GM12873 (cell line): ENCODE data around the gene PLXNA4.

Experiments used
- TF ChIP-seq, protein P1 (sequence below): IDR thresholded peaks from 2 replicates; pipeline ENCODE4 v1.5.1; 2012; ENCODE audit warnings: low read depth, mild to moderate bottlenecking, moderate library complexity, low read length, control low read depth; ENCODE audit not compliant: insufficient read depth; ENCODE audit errors: missing control alignments

Gene PLXNA4

DNA sequence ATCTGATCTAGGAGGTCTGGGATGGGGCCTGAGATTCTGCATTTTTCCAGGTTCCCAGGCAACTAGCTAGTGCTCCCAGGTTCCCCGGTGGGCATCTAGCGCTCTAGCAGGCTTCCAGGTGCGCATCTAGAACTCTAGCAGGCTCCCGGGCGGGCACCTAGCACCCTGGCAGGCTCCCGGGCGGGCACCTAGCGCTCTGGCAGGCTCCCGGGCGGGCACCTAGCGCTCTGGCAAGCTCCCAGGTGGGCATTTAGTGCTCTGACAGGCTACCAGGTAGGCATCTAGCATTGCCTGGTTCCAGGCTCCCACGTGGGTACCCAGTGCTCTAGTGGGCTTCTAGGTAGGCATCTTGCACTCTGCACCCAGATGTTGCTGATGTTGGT lies 414.7 kb downstream of the PLXNA4 start:
- TF ChIP-seq, protein P1, sequence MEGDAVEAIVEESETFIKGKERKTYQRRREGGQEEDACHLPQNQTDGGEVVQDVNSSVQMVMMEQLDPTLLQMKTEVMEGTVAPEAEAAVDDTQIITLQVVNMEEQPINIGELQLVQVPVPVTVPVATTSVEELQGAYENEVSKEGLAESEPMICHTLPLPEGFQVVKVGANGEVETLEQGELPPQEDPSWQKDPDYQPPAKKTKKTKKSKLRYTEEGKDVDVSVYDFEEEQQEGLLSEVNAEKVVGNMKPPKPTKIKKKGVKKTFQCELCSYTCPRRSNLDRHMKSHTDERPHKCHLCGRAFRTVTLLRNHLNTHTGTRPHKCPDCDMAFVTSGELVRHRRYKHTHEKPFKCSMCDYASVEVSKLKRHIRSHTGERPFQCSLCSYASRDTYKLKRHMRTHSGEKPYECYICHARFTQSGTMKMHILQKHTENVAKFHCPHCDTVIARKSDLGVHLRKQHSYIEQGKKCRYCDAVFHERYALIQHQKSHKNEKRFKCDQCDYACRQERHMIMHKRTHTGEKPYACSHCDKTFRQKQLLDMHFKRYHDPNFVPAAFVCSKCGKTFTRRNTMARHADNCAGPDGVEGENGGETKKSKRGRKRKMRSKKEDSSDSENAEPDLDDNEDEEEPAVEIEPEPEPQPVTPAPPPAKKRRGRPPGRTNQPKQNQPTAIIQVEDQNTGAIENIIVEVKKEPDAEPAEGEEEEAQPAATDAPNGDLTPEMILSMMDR: no peak

DNA sequence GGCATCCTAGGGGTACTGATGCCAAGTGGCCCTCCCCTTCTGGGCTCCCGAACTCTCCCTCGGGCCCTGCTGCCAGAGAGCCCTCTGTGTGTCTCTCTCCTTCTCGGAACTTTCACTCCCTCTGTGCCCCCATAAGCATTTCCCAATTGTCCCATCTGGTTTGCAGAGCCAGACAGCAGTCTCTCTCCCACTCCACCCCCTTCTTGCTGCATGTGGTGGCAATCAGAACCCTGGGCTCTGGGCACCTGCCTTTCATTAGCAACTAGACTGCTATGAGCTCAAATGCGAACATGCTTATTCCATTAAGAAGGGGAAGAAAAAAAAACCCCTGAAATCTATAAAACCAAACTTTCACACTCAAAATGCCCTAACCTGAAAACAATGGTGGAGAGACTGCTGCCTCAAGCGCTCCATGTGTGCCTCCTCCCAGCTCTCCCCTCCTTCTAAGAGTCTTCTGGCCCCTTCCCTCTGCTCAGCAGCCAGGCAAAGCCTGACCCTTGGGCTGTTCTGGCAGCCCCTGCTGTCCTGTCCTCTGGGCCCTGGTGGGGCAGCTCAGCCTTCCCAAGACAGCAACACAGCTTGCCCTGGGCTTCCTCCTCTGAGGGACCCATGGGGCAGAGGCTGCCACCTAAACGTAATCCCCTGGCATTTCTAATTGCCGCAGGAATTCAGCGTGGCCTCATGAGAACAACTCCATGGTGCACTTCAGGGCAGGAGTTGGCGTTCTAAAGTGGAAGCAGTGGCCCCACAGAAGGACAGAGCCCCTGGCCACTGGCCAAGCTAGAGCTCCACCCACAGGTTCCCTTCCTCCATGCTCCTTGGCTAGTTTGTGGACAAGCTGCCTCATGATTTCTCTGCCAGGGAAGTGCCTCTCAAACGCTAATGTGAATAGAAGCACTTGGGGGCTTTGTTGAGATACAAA lies 415.4 kb downstream of the PLXNA4 start:
- TF ChIP-seq, protein P1: no peak

DNA sequence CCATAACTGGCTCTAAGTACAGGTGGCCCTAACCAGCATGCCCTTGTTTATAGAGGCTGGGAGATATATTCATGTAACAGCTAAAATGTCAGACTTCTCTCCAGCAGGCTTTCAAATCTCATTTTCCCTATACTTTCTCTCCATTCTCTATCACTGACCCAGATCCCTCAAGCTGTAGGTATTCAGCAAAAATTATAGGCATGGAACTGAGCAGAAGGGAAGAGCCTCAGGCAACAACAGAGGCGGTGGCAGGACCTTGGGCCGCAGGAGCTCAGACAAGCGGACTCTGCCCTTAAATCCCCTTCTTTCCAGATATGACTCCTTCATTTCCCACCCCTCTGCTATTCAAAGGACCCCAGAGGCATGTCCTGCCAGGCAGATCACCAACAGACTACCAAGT lies 417.4 kb downstream of the PLXNA4 start:
- TF ChIP-seq, protein P1: no peak

DNA sequence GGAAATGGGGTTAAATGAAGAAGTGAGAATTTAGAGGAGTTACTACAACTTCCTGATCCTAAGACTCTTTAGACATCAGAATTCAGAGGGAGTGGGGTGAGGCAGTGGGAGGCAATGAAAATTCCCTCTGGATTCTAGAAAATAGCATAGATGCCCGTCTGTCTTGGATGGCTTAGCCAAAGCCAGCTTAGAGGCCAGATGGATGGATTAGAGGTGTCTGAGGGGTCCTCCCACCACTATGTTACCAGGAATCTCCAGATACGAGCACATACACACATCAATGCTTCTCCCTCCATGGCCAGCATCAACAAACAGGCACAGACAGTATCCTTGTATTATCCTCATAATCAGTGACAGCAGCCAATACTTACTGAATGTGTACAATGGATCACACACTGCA lies 418.1 kb downstream of the PLXNA4 start:
- TF ChIP-seq, protein P1: no peak

DNA sequence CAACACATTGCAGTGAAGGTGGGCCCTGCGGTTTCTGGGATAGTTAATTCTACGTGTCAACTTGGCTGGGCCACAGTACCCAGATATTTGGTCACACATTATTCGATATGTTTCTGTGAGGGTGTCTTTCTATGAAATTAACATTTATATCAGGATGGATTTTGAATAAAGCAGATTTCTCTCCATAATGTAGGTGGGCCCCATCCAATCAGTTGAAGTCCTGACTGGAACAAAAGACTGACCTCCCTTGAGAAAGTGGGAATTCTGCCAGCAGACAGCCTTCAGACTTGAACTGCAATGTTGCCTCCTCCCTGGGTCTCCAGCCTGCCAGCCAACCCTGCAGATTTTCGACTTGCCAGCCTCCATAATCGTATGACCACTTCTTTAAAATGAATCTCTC lies 420.6 kb downstream of the PLXNA4 start:
- TF ChIP-seq, protein P1: no peak

DNA sequence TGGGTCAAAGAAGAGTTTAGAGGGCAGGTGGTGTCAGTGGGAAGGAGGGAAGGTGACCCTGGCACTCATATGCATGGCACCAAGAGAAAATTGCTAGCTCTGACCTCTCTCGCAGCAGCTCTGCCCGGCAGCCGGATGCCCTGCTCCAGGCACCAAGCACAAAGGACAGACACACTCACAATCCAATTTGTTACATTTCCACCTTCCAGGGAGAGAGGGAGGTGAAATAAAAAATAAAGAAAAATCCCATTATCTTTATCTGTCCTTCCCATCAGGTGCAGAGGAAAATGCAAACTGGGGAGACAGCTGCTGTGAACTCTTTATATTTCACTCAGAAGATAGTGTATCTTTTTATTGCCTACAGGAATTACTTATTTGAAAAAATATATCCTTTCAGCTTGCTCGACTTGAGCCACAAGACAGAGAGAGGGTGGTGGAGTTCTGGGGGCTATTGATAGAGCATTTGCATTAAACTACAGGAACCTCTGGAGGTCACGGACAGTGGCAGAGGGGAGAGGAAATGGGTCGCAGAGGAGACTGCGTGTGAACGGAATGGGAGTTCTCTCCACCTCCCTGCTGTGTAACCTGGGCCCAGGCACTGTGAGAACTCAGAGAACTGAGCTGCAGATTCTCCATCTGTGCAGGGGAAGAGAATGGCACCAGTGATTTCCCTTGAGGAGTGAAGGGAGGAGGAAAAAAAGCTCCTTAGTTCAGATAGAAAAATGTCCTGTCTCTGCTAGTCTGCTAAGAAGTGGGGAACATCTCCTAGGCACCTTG lies 421.4 kb downstream of the PLXNA4 start:
- TF ChIP-seq, protein P1: no peak

DNA sequence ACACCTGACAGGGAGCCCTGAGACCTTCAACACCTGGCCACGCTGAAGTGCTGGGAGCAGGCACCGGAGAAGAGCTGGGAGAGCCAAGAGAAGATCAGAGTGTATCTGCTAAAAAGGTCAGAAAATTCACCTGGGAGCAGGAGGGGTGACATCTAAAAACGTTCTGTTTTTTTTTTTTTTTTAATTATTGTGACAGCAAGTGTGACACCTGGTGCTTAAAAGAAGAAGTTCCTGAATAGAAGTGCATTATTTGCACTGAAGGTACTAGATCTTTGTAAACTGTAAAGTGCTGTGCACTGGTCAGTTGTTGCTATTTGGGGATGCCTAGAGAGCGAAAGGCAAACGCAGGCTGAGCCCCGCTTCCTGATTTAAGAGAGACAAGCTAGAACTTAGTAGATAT lies 422.0 kb downstream of the PLXNA4 start:
- TF ChIP-seq, protein P1: no peak
